ENCODE results near the gene KCNQ1. TPM values are rescaled to one million over a fixed set of nuclear protein-coding genes. Genes with fewer than 3 reads are reported as not detected.
A peak's percentile ranks its signal among the peaks of the same experiment; 100 is the strongest.

KCNQ1 gene
- total RNA-seq, 2 experiments from 2014 or later: 20.4 to 24.3 TPM

DNA sequence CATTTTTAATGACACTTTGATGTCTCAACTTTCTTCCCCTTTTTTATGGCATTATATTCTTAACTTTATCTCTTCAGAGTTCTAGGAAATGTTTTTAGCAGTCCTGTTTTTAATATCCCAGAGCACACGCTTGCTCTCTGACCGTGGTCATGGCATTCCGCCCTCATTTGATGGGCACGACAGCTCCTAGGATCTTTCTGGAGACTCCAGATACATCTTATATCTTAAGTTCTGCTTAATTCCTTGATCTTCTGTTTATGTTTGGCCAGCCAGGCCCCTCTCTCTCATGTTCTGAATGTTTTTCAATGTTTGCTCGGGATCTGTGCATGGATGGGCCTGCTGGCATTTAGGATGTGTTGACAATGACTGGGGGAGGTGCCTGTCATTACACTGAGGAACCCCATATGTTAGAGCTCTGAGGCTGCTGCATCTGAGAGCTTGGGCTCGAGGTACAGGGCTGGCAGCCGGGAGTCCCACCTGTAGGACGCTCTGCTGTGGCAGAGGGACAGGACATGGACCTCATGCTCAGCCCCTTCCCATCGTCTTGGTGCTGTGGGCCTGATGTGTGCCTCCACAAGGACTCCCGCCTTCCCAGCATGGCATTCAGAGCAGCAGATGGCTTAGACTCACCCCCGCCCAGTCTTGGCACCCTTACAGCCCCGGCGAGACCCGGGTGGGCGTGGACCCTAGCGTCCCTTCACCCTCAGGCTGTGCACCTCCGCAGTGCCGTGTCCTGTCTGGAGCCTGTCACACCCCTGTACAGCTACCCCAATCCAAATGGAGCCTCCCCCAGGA, 365.8 kb downstream of the KCNQ1 start:
- H3K27me3 Mint-ChIP-seq: no peaks in the 10 kb centered on the region
- no peak overlapping the region for H3K27ac Mint-ChIP-seq

DNA sequence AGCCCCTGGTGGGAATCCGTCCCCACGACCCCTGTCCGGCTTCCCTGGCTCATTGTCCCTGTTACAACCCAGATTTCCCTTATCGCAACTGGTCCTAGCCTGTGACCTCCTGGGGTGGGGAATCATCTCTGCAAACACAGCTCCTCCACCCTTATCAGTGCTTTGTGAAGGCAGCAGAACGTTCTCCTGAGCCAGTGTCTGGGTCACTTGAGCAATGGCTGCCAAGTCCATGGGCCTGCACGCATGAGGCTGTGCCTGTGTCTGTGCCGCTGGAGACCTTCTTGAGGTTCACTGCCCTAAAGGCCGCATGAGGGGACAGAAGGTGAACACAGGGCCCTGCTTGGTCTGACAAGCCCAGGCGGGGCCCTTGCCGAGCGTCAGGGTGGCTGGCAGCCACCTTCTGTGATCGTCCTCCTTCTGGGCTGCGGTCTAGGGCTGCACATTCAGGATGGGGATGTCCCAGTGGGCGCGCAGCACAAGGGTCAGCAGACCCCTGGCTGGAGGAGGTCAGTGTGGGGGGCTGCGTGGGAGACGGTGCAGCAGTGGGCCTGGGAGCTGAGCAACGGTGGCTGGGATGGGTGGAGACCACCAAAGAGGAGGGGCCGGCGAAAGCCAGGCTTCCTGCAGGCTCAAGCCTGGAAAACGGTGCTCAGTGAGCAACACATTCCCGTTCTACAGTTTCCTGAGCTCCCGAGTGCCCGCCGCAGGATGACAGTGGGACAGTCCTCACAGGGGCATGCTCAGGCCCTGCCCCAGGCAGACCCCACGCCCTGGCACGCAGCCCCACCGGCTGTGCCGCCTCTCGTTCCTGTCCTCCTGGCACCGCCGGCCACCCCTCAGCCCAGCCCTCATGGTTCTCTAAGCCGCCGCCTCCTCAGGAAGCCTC, 366.6 kb downstream of the KCNQ1 start:
- Mint-ChIP-seq H3K9me3 (peaks cover 10% of the 10 kb centered on the region), H3K4me3 (no peak overlapping the region), H3K27me3 (no peaks in the 10 kb centered on the region), H3K4me1 (peaks cover 27% of the 10 kb centered on the region), H3K36me3 (ENCODE audit: low read depth) (peaks cover 3% of the 10 kb centered on the region), H3K27ac (no peak overlapping the region)
- POLR2A ChIA-PET: no interaction called here
- DNase-seq: no peak
- CTCF ChIA-PET: no interaction called here

More for the DNA sequence above, 365.8 kb downstream of the KCNQ1 start:
- no peak for DNase-seq
- Mint-ChIP-seq H3K4me3 (no peak overlapping the region), H3K4me1 (peaks cover 27% of the 10 kb centered on the region), H3K9me3 (peaks cover 3% of the 10 kb centered on the region), H3K36me3 (ENCODE audit: low read depth) (no peaks in the 10 kb centered on the region)
- CTCF ChIA-PET: no interaction called here
- POLR2A ChIA-PET: no interaction called here

DNA sequence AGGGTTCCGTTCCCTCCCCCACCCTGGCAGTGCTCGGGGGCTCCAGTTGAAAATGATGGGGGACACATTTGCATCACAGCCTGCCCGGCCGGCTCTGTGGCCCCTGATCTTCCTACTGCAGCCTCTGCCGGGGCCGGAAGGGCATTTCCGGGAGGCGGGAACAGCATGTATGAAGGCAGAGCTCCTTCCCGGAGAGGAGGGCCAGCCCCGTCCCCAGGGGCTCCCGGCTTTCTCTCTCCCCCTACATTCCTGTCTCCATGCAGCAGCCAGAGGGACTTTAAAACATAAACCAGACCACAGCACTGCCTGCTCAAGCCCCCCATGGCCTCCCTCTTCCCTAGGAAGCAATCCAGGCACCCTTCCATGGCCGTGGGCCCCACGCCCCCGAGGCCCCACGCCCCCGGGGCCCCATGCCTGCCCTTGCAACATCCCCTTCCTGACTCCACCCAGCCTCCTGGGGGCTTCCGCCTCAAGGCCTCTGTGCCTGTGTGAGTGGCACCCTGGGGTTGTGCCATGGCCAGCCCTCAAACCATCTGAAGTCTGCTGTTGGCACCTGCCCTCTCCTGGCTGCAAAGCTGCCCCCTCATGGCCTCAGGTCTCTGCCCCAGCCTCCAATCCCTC, 367.7 kb downstream of the KCNQ1 start:
- POLR2A ChIA-PET: no interaction called here
- CTCF ChIA-PET: no interaction called here
- Mint-ChIP-seq H3K4me3 (no peak overlapping the region), H3K9me3 (peaks cover 10% of the 10 kb centered on the region), H3K27ac (peak overlapping the region; percentile 51), H3K27me3 (no peaks in the 10 kb centered on the region), H3K36me3 (ENCODE audit: low read depth) (peaks cover 3% of the 10 kb centered on the region), H3K4me1 (peaks cover 27% of the 10 kb centered on the region)
- no peak for DNase-seq

DNA sequence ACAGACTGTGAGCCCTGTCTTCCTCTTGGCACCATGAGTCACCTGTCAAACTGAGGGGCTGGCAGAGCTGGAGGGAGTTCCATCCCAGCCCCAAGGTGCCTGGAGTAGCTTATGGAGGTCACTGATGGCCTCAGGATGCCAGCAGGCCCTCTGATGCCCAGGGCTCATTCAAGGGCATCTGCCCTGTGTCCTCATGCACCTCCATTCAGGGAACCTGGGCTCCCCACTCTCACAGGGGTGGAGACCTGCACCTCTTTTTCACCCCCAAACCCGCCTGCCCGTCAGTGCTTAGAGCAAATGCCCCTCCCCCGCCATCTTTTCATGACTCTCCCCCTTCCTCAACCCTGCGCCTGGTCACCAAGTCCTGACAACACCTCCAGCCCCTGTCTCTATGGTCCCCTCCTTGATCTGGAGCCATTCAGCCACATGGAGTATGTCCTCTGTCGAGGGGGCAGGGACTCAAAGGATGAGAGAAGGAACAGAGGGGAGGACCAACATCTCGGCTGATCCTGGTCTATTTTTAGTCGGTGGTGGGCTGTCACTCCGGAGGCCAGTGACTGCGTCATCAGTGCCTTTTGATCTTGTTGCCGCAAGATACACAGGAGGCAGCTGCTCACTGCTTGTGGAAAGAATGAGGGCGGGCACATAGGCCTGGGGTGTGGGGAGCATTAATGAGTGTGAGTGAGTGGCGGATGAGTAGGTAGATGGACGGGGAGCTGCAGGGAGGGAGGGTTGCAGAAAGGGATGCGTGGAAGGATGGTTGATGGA, 368.5 kb downstream of the KCNQ1 start:
- no peak for DNase-seq
- Mint-ChIP-seq H3K27ac (peak overlapping the region; percentile 51), H3K36me3 (ENCODE audit: low read depth) (peaks cover 3% of the 10 kb centered on the region), H3K4me1 (peaks cover 27% of the 10 kb centered on the region), H3K9me3 (peaks cover 11% of the 10 kb centered on the region), H3K4me3 (no peak overlapping the region), H3K27me3 (no peaks in the 10 kb centered on the region)
- CTCF ChIA-PET: no interaction called here
- POLR2A ChIA-PET: no interaction called here

DNA sequence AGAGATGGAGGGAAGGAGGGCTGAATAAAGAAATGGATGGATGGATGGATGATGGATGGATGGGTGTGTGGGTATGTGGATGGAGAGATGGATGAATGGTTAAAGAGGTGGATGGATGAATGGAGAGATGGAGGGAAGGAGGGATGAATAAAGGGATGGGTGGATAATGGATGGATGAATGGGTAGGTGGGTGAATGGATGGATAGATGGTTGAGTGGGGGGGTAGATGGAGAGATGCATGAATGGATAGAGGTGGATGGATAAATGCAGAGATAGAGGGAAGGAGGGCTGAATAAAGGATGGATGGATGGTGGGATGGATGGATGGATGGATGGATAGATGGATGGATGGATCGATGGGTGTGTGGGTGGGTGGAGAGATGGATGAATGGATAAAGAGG, 369.2 kb downstream of the KCNQ1 start:
- H3K27me3 Mint-ChIP-seq: no peaks in the 10 kb centered on the region
- H3K4me1 Mint-ChIP-seq: peaks cover 25% of the 10 kb centered on the region
- no peak overlapping the region for H3K4me3 Mint-ChIP-seq
- ChIA-PET CTCF (no interaction called here), POLR2A (no interaction called here)
- peaks cover 3% of the 10 kb centered on the region for H3K36me3 Mint-ChIP-seq (ENCODE audit: low read depth)
- DNase-seq: no peak
- peaks cover 15% of the 10 kb centered on the region for H3K9me3 Mint-ChIP-seq
- H3K27ac Mint-ChIP-seq: no peak overlapping the region

DNA sequence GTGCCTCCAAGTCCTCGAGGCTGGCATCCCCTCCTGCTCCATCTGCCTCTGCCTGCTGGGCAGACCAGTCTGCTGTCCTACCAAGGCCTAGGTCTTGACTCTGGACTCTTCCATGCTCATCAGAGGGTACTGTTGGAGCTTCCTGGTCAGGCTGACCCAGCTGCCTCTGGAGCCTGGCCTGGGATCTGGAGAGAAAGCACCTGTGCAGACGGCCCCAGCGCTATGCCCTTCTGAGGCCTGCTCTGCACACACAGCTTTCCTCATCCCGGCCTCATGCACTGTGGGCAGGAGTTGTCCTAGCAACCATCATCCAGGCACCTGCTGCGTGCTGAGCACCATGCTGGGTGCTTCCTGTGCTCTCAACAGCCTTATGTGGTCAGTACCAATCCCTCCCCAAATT, 369.9 kb downstream of the KCNQ1 start:
- CTCF ChIA-PET: interaction anchor here (1.2 kb wide), 1 partner anchor 10 kb away, joined by 4 read pairs; no protein-coding TSS in a partner anchor

DNA sequence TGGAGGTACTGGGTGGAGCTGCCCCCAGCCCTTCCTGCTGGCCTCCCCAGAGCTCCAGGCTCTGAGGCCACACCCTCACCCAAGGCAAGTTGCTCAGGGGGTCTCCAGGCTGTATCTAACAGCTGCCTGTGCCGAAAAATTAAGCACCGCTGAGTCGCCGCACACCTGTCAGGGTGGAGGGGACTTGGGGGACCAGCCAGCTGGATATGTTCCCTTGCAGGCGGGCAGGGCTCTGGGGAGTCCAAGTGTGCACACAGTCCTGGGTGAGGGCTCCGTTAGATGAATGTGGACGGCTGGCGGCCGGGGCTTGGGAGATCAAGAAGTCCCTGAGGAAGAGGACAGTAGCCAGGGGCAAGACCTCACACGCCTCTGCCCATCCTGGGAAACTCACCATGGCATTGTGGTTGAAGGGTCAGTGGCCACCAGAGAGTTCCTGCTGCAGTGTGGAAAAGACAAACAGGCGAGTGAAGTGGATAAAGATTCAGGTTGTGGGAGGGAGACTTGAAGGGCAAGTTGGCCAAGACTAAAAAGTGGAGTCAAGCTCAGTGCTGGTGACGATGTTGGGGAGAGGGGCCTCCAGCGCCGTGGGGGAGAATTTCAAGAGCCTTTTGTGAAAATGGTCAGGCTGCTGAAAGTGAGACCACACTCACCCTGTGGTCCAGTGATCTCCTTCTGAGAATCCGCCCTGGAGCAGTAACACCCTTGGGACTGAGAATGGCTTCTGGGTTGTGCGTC, 371.1 kb downstream of the KCNQ1 start:
- Mint-ChIP-seq H3K27me3 (no peaks in the 10 kb centered on the region), H3K36me3 (ENCODE audit: low read depth) (peaks cover 8% of the 10 kb centered on the region), H3K9me3 (peaks cover 25% of the 10 kb centered on the region), H3K27ac (no peak overlapping the region), H3K4me1 (peaks cover 18% of the 10 kb centered on the region), H3K4me3 (no peak overlapping the region)
- ChIA-PET CTCF (interaction anchor here (1.2 kb wide), 1 partner anchor 12 kb away, joined by 4 read pairs; no protein-coding TSS in a partner anchor), POLR2A (no interaction called here)
- DNase-seq: no peak

More for the DNA sequence above, 369.9 kb downstream of the KCNQ1 start:
- H3K27ac Mint-ChIP-seq: no peak overlapping the region
- H3K36me3 Mint-ChIP-seq (ENCODE audit: low read depth): peaks cover 3% of the 10 kb centered on the region
- POLR2A ChIA-PET: no interaction called here
- H3K27me3 Mint-ChIP-seq: no peaks in the 10 kb centered on the region
- peaks cover 17% of the 10 kb centered on the region for H3K9me3 Mint-ChIP-seq
- H3K4me3 Mint-ChIP-seq: no peak overlapping the region
- DNase-seq: no peak
- peaks cover 19% of the 10 kb centered on the region for H3K4me1 Mint-ChIP-seq

DNA sequence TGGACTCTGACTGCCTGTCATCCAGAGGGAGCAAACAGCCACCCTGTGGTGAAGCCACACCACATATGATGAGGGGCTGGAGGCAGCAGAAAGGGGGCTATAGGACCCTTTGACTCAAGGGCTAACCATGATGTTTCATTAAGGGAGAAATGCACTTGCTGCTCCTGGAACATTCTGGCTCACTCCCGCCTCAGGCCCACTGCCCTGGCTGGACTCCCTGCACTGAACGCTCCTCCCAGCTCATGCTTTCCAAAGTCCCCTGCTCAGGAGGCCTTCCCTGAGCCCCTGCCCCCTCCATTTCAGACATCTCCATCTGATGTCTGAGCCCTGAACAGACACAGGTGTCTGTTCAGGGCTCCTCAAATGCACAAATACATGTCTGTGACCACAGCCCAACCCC, 371.7 kb downstream of the KCNQ1 start:
- CTCF ChIA-PET: no interaction called here
- H3K4me3 Mint-ChIP-seq: no peak overlapping the region

DNA sequence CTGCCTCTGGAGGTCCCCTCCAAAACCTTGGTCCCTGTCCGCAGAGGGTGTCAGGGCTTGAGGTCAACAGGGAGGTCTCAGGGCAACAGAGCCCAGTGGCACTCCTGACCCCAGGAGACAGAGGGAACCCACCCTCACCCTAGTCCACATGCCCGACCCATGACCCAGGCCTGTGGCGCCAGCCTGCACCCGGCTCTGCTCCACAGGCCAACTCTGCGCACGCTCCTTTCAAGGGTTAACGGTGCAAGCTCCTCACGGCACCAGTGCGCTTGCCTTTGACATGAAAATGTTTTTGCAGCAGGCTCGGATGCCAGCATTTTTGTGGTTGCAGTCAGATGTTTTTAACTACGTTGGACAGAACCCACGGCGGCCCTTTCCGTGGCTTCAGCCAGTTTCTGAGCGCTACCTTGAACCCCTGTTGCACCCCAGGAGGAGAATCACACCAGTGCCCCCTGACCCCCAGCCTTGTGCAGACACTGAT, 372.2 kb downstream of the KCNQ1 start:
- peaks cover 17% of the 10 kb centered on the region for H3K4me1 Mint-ChIP-seq
- no peak overlapping the region for H3K27ac Mint-ChIP-seq
- H3K27me3 Mint-ChIP-seq: no peaks in the 10 kb centered on the region
- no peak overlapping the region for H3K4me3 Mint-ChIP-seq
- peaks cover 29% of the 10 kb centered on the region for H3K9me3 Mint-ChIP-seq
- H3K36me3 Mint-ChIP-seq (ENCODE audit: low read depth): peaks cover 12% of the 10 kb centered on the region
- ChIA-PET POLR2A (no interaction called here), CTCF (no interaction called here)
- DNase-seq: no peak

More for the DNA sequence above, 371.7 kb downstream of the KCNQ1 start:
- POLR2A ChIA-PET: no interaction called here
- Mint-ChIP-seq H3K9me3 (peaks cover 25% of the 10 kb centered on the region), H3K27ac (no peak overlapping the region), H3K27me3 (no peaks in the 10 kb centered on the region), H3K4me1 (peaks cover 18% of the 10 kb centered on the region), H3K36me3 (ENCODE audit: low read depth) (peaks cover 8% of the 10 kb centered on the region)
- DNase-seq: no peak

DNA sequence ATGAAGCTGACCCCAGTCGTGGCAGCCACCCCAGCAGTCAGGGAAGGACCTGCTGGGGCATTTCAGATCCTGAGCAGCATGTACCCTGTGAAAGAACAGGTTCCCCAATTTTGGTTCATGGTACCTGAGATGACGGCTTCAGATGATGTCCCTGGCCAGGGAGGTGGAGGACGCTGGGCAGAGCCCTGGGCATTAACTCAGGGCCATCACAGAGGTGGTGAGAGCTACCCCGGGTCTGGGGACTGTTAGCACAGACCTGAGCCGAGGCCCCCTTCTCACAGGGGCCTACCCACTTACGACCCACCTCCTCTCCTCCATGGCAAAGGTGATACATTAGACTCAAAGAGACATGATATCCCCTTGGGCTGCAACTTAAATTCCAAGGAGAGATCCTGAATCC, 372.6 kb downstream of the KCNQ1 start:
- ChIA-PET POLR2A (no interaction called here), CTCF (no interaction called here)
- Mint-ChIP-seq H3K27me3 (no peaks in the 10 kb centered on the region), H3K9me3 (peaks cover 34% of the 10 kb centered on the region), H3K4me3 (no peak overlapping the region), H3K36me3 (ENCODE audit: low read depth) (peaks cover 17% of the 10 kb centered on the region), H3K27ac (no peak overlapping the region), H3K4me1 (peaks cover 13% of the 10 kb centered on the region)
- no peak for DNase-seq

DNA sequence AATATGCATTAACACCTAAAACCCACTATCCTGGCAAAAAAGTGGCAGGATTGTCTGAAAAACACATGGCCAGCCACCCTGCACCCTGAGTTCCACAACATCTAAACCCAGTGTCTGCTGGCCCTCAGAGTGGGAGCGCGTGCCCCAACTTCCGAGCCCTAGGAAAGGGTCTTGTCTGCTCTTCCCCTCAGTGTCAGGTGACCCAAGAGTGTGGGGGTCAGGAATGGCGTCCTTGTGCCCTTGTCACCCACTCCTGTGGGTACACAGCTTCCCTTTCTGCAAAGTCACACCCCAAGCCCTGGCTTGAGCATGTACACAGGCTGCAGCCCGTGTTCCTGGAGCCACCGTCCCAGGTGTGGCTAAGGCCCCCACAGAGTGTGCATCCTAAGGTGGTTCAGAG, 373.2 kb downstream of the KCNQ1 start:
- no peak overlapping the region for H3K27ac Mint-ChIP-seq
- ChIA-PET CTCF (no interaction called here), POLR2A (no interaction called here)
- H3K27me3 Mint-ChIP-seq: no peaks in the 10 kb centered on the region
- H3K4me1 Mint-ChIP-seq: peaks cover 8% of the 10 kb centered on the region
- H3K4me3 Mint-ChIP-seq: no peak overlapping the region
- H3K9me3 Mint-ChIP-seq: peaks cover 40% of the 10 kb centered on the region
- DNase-seq: no peak
- peaks cover 23% of the 10 kb centered on the region for H3K36me3 Mint-ChIP-seq (ENCODE audit: low read depth)

DNA sequence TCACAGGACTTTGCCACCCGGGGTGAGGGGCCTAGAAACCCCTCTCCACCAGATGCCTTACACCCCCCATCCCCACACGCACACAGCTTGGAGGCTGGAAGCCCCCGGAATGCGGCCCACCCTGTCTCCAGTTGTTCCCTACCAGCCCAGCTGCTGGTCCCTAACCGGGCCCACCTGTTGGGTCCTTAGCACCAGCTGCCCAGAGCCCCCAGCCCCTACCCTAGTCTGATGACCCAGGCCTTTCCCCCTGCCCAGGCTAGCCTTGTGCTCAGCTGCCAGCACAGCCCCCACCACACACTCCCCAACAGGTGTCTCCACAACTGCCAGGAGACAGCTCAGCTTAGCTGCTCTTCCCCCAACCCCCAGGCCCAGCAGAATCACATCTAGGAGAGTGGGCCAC, 373.7 kb downstream of the KCNQ1 start:
- H3K4me3 Mint-ChIP-seq: no peak overlapping the region

More for the DNA sequence above, 373.7 kb downstream of the KCNQ1 start:
- ChIA-PET POLR2A (no interaction called here), CTCF (no interaction called here)
- no peak overlapping the region for H3K27ac Mint-ChIP-seq
- H3K27me3 Mint-ChIP-seq: no peaks in the 10 kb centered on the region
- no peak for DNase-seq
- H3K36me3 Mint-ChIP-seq (ENCODE audit: low read depth): peaks cover 23% of the 10 kb centered on the region
- peaks cover 4% of the 10 kb centered on the region for H3K4me1 Mint-ChIP-seq
- peaks cover 45% of the 10 kb centered on the region for H3K9me3 Mint-ChIP-seq

Measured in activated CD4-positive, alpha-beta T cell treated with anti-CD3 and anti-CD28 coated beads, Interleukin-2, amount 10 ng/mL, durations not matched to agents 7 days and 5 days (primary cell).